ENCODE measurements around the gene PRR18. TPM values are rescaled to one million over a fixed set of nuclear protein-coding genes. Genes with fewer than 3 reads are reported as not detected.

The PRR18 gene
- total and polyA plus RNA-seq, 10 donors: 0.03 to 0.30 (median 0.18) TPM; not detected in 6

- DNase-seq: no peak
- TF ChIP-seq POLR2A (IDR thresholded peaks at IDR 0.05) (no peak), CTCF (IDR thresholded peaks at IDR 0.05 in 8 of 11, conservative IDR thresholded peaks at IDR 0.05 in 3 of 11) (no peak), POLR2AphosphoS5 (IDR thresholded peaks at IDR 0.05) (no peak)
- Histone ChIP-seq H3K27ac (no peak overlapping the region), H3K27me3 (replicated peaks in 1 of 7) (peaks cover 0 to 35% (median 0%) of the 10 kb centered on the region in 7 donors), H3K9me3 (no peaks in the 10 kb centered on the region), H3K36me3 (no peaks in the 10 kb centered on the region), H3K4me3 (no peak overlapping the region), H3K4me1 (peaks cover 6 to 9% (median 8%) of the 10 kb centered on the region in 6 donors)
- WGBS, 5 donors: 80 to 100% (median 95%) methylated on average over 1 of the region's 1 CpG
- intact Hi-C loops (cut with DNase I; ENCODE audit: low total_unique reads): no loop called here
Measured at GRCh38 chr6:166279393-166279679, 28.9 kb downstream of the PRR18 start.

- Histone ChIP-seq H3K36me3 (no peaks in the 10 kb centered on the region), H3K4me3 (no peak overlapping the region), H3K4me1 (peaks cover 6 to 9% (median 8%) of the 10 kb centered on the region in 6 donors), H3K27me3 (replicated peaks in 1 of 7) (peaks cover 0 to 30% (median 0%) of the 10 kb centered on the region in 7 donors), H3K9me3 (no peaks in the 10 kb centered on the region), H3K27ac (no peak overlapping the region)
- intact Hi-C loops (cut with DNase I; ENCODE audit: low total_unique reads): no loop called here
- DNase-seq: no peak
- 60 to 87% (median 81%) methylated on average over 8 of the region's 8 CpGs for whole genome bisulfite sequencing, 5 donors
- TF ChIP-seq POLR2A (IDR thresholded peaks at IDR 0.05): no peak
- TF ChIP-seq CTCF (IDR thresholded peaks at IDR 0.05 in 8 of 11, conservative IDR thresholded peaks at IDR 0.05 in 3 of 11): no peak
- TF ChIP-seq POLR2AphosphoS5 (IDR thresholded peaks at IDR 0.05): no peak
Measured at GRCh38 chr6:166278579-166279392, 29.4 kb downstream of the PRR18 start.

GRCh38 chr6:166277892-166278578 lies 30.2 kb downstream of the PRR18 start:
- Histone ChIP-seq H3K4me3 (no peak overlapping the region), H3K4me1 (peaks cover 6 to 9% (median 8%) of the 10 kb centered on the region in 6 donors), H3K9me3 (no peaks in the 10 kb centered on the region), H3K36me3 (no peaks in the 10 kb centered on the region), H3K27ac (no peak overlapping the region), H3K27me3 (replicated peaks in 1 of 7) (peaks cover 0 to 24% (median 0%) of the 10 kb centered on the region in 7 donors)
- no peak for DNase-seq
- TF ChIP-seq CTCF (IDR thresholded peaks at IDR 0.05 in 8 of 11, conservative IDR thresholded peaks at IDR 0.05 in 3 of 11) (no peak), POLR2A (IDR thresholded peaks at IDR 0.05) (no peak), POLR2AphosphoS5 (IDR thresholded peaks at IDR 0.05) (no peak)
- WGBS, 5 donors: 74 to 76% (median 76%) methylated on average over 11 of the region's 11 CpGs
- intact Hi-C loops (cut with DNase I; ENCODE audit: low total_unique reads): no loop called here

GRCh38 chr6:166277018-166277417 lies 31.2 kb downstream of the PRR18 start:
- H3K4me3 ChIP-seq: no peak overlapping the region
- intact Hi-C loops (cut with DNase I; ENCODE audit: low total_unique reads): no loop called here
- no peaks in the 10 kb centered on the region for H3K9me3 ChIP-seq
- no peak overlapping the region for H3K27ac ChIP-seq
- 53 to 73% (median 70%) methylated on average over 11 of the region's 11 CpGs for WGBS, 5 donors
- no peak for DNase-seq
- TF ChIP-seq POLR2AphosphoS5 (IDR thresholded peaks at IDR 0.05) (no peak), POLR2A (IDR thresholded peaks at IDR 0.05) (no peak), CTCF (IDR thresholded peaks at IDR 0.05 in 8 of 11, conservative IDR thresholded peaks at IDR 0.05 in 3 of 11) (no peak)
- H3K27me3 ChIP-seq (replicated peaks in 1 of 7): peaks cover 0 to 23% (median 0%) of the 10 kb centered on the region in 7 donors
- H3K4me1 ChIP-seq: peaks cover 6 to 9% (median 8%) of the 10 kb centered on the region in 6 donors
- no peaks in the 10 kb centered on the region for H3K36me3 ChIP-seq

All from spleen (tissue), 11 donors.